Gastrocnemius medialis (tissue), 4 donors: ENCODE results near the gene BCCIP. TPM values are rescaled to one million over a fixed set of nuclear protein-coding genes. Genes with fewer than 3 reads are reported as not detected.

ENCODE experiments used
- ATAC-seq, 2 donors: fragments of 150-250 bp; one replicate each; pipeline ENCODE4 v1.9.1; 2016
- DNase-seq, 2 donors: peaks; one replicate each; pipeline ENCODE4 v3.0.0-alpha.2; 2019
- H3K27ac ChIP-seq, 4 donors: fragments of 200-600 bp; sonication (generic); 1 replicate in 1 of 4; 2 replicates in 3 of 4; pipeline ENCODE4 v1.5.1; 2016 to 2018; ENCODE audit warnings: mild to moderate bottlenecking in 2 of 4, moderate library complexity in 1 of 4
- H3K27me3 ChIP-seq, 3 donors: fragments of 200-600 bp; sonication (generic) in 2 of 3; 1 replicate in 1 of 3; 2 replicates in 2 of 3; pipeline versions ENCODE4 v1.5.1 to v1.6.0; 2016 to 2019; ENCODE audit warnings: mild to moderate bottlenecking in 1 of 3, moderate library complexity in 1 of 3
- H3K36me3 ChIP-seq, 2 donors: fragments of 200-600 bp; sonication (generic) in 1 of 2; one replicate each; pipeline ENCODE4 v1.5.1; 2017 to 2018
- H3K4me1 ChIP-seq, 2 donors: fragments of 200-600 bp; sonication (generic) in 1 of 2; one replicate each; pipeline ENCODE4 v1.5.1; 2016 to 2017; ENCODE audit warnings: mild to moderate bottlenecking in 2 of 2
- H3K4me3 ChIP-seq, 4 donors: fragments of 200-600 bp; sonication (generic) in 3 of 4; 1 replicate in 1 of 4; 2 replicates in 3 of 4; pipeline ENCODE4 v1.5.1; 2016 to 2019; ENCODE audit warnings: mild to moderate bottlenecking in 2 of 4
- H3K9me3 ChIP-seq, 3 donors: fragments of 200-600 bp; sonication (generic) in 2 of 3; 1 replicate in 1 of 3; 2 replicates in 2 of 3; pipeline ENCODE4 v1.5.1; 2016 to 2019
- POLR2A ChIP-seq, 2 donors: fragments of 450-650 bp; IDR thresholded peaks; one replicate each; pipeline ENCODE4 v1.6.1; 2017; ENCODE audit warnings: antibody characterized with exemption in 2 of 2, mild to moderate bottlenecking in 2 of 2, moderate library complexity in 2 of 2
- in situ Hi-C, 4 donors: fragments of 200-750 bp; cut with MboI; loops; one replicate each; pipeline versions ENCODE4 v1.15.0 to v1.8.0; 2017; ENCODE audit warnings: low sequenced_read_pairs in 4 of 4
- intact Hi-C: fragments of 100-400 bp; cut with DNase I; formaldehyde crosslinking; loops from one replicate; pipeline ENCODE4 v1.15.1; 2023; ENCODE audit warnings: low total_unique reads
- total RNA-seq, 4 donors: library from RNA; depleted of rRNA; stranded (reverse); fragments of >200 nt; gene quantifications; one replicate each; pipeline versions ENCODE4 v1.1.0 to v1.2.3, GENCODE V29; 2016
- TF ChIP-seq, protein P1 (sequence below), 5 experiments: fragments of 450-650 bp in 3 of 5; fragments of 200-600 bp in 2 of 5; sonication (generic) in 2 of 5; IDR thresholded peaks in 4 of 5; conservative IDR thresholded peaks in 1 of 5; 1 replicate in 4 of 5; 2 replicates in 1 of 5; pipeline ENCODE4 v1.5.1; 2016 to 2019; ENCODE audit warnings: antibody characterized with exemption in 5 of 5, mild to moderate bottlenecking in 3 of 5, moderate library complexity in 3 of 5

The BCCIP gene
- total RNA-seq, 4 donors from 2014 or later = 51.1 to 85.6 (median 67.0) TPM

- Histone ChIP-seq H3K36me3 (peaks cover 0 to 45% of the 10 kb centered on the region in 2 donors), H3K27me3 (no peaks in the 10 kb centered on the region), H3K27ac (no peak overlapping the region), H3K4me1 (no peaks in the 10 kb centered on the region), H3K9me3 (no peaks in the 10 kb centered on the region), H3K4me3 (no peak overlapping the region)
- no peak for TF ChIP-seq POLR2A (IDR thresholded peaks at IDR 0.05)
- TF ChIP-seq, protein P1, sequence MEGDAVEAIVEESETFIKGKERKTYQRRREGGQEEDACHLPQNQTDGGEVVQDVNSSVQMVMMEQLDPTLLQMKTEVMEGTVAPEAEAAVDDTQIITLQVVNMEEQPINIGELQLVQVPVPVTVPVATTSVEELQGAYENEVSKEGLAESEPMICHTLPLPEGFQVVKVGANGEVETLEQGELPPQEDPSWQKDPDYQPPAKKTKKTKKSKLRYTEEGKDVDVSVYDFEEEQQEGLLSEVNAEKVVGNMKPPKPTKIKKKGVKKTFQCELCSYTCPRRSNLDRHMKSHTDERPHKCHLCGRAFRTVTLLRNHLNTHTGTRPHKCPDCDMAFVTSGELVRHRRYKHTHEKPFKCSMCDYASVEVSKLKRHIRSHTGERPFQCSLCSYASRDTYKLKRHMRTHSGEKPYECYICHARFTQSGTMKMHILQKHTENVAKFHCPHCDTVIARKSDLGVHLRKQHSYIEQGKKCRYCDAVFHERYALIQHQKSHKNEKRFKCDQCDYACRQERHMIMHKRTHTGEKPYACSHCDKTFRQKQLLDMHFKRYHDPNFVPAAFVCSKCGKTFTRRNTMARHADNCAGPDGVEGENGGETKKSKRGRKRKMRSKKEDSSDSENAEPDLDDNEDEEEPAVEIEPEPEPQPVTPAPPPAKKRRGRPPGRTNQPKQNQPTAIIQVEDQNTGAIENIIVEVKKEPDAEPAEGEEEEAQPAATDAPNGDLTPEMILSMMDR (IDR thresholded peaks at IDR 0.05 in 4 of 5, conservative IDR thresholded peaks at IDR 0.05 in 1 of 5) = no peak
- in situ Hi-C loops (no loop called here), intact Hi-C loops (no loop called here)
- ATAC-seq = no peak
- DNase-seq = no peak
Observed at GRCh38 chr10:125843603-125844329, 20.4 kb downstream of the BCCIP start.

DNA sequence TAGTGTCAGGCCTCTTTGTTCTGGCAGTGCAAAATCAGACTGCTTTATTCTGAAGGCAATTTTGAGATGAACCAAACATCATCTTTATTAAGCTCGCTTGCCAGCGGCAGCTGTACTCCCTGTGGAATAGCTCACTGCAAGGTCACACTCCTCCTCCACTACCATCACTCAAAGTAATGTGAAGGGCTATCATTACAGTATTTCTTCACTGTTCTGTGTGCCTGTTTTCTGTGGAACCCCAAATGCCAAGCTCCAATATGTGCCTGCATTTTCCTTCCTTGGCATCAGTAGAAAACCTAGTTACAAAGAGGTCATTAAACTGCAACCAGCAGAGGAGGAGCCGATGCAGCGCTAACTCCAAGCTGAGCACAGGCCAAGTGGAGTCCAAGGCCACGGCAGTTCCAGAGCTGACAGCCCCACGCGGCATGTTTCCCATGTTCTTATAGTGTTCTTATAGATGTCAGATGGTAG is 21.4 kb downstream of the BCCIP start:
- intact Hi-C loops (no loop called here), in situ Hi-C loops (no loop called here)
- no peak overlapping the region for H3K27ac ChIP-seq
- no peaks in the 10 kb centered on the region for H3K4me1 ChIP-seq
- H3K36me3 ChIP-seq = peaks cover 0 to 45% of the 10 kb centered on the region in 2 donors
- DNase-seq = no peak
- no peak for ATAC-seq
- H3K9me3 ChIP-seq = no peaks in the 10 kb centered on the region
- H3K4me3 ChIP-seq = no peak overlapping the region
- H3K27me3 ChIP-seq = no peaks in the 10 kb centered on the region
- no peak for TF ChIP-seq POLR2A (IDR thresholded peaks at IDR 0.05)
- TF ChIP-seq, protein P1 (IDR thresholded peaks at IDR 0.05 in 4 of 5, conservative IDR thresholded peaks at IDR 0.05 in 1 of 5) = no peak

GRCh38 chr10:125845617-125846016 is 22.3 kb downstream of the BCCIP start:
- no peak for ATAC-seq
- peaks cover 0 to 43% of the 10 kb centered on the region in 2 donors for H3K36me3 ChIP-seq
- intact Hi-C loops = no loop called here
- TF ChIP-seq, protein P1 (IDR thresholded peaks at IDR 0.05 in 4 of 5, conservative IDR thresholded peaks at IDR 0.05 in 1 of 5) = no peak
- no peak for TF ChIP-seq POLR2A (IDR thresholded peaks at IDR 0.05)
- H3K27ac ChIP-seq = no peak overlapping the region
- no peak for DNase-seq
- no peak overlapping the region for H3K4me3 ChIP-seq
- no peaks in the 10 kb centered on the region for H3K27me3 ChIP-seq
- H3K4me1 ChIP-seq = no peaks in the 10 kb centered on the region
- in situ Hi-C loops = no loop called here
- H3K9me3 ChIP-seq = no peaks in the 10 kb centered on the region

GRCh38 chr10:125846894-125847293 is 23.5 kb downstream of the BCCIP start:
- TF ChIP-seq POLR2A (IDR thresholded peaks at IDR 0.05) = no peak
- TF ChIP-seq, protein P1 (IDR thresholded peaks at IDR 0.05 in 4 of 5, conservative IDR thresholded peaks at IDR 0.05 in 1 of 5) = no peak
- peaks cover 0 to 43% of the 10 kb centered on the region in 2 donors for H3K36me3 ChIP-seq
- H3K27me3 ChIP-seq = no peaks in the 10 kb centered on the region
- in situ Hi-C loops (no loop called here), intact Hi-C loops (no loop called here)
- H3K4me3 ChIP-seq = no peak overlapping the region
- no peak for DNase-seq
- H3K4me1 ChIP-seq = no peaks in the 10 kb centered on the region
- no peaks in the 10 kb centered on the region for H3K9me3 ChIP-seq
- H3K27ac ChIP-seq = no peak overlapping the region
- ATAC-seq = no peak
